Coronary artery (tissue), 2 donors: Measurements from ENCODE around the gene GALNT1.

Experiments used
- DNase-seq: peaks from one replicate; pipeline ENCODE4 v3.0.0-alpha.2; 2017; ENCODE audit warnings: low spot score
- H3K27ac ChIP-seq, 2 donors: fragments of 200-600 bp; sonication (generic); one replicate each; pipeline ENCODE4 v1.5.1; 2016 to 2019
- H3K4me3 ChIP-seq: fragments of 200-600 bp; sonication (generic); 2 replicates; pipeline ENCODE4 v1.5.1; 2016; ENCODE audit warnings: mild to moderate bottlenecking, moderate library complexity
- CTCF ChIP-seq: fragments of 200-600 bp; sonication (generic); IDR thresholded peaks from one replicate; pipeline ENCODE4 v1.5.1; 2019; ENCODE audit warnings: antibody characterized with exemption

Gene GALNT1

GRCh38 chr18:35605686-35606417 is 24.3 kb downstream of the GALNT1 start:
- DNase-seq, result no peak
- no peak for TF ChIP-seq CTCF

GRCh38 chr18:35609236-35609635 is 27.7 kb downstream of the GALNT1 start:
- no peak for TF ChIP-seq CTCF
- Histone ChIP-seq H3K4me3 (no peak overlapping the region), H3K27ac (no peak overlapping the region)
- DNase-seq, result no peak

More at GRCh38 chr18:35605686-35606417, 24.3 kb downstream of the GALNT1 start:
- H3K4me3 ChIP-seq, result no peak overlapping the region
- no peak overlapping the region for H3K27ac ChIP-seq

- no peak for DNase-seq
- H3K27ac ChIP-seq, result no peak overlapping the region
- H3K4me3 ChIP-seq, result no peak overlapping the region
- no peak for TF ChIP-seq CTCF
These were observed 28.5 kb downstream of the GALNT1 start for GRCh38 chr18:35610089-35610488.

- no peak for TF ChIP-seq CTCF
- no peak for DNase-seq
- Histone ChIP-seq H3K4me3 (no peak overlapping the region), H3K27ac (no peak overlapping the region)
These were observed 29.2 kb downstream of the GALNT1 start for GRCh38 chr18:35610724-35611123.

GRCh38 chr18:35611518-35611917 is 30.0 kb downstream of the GALNT1 start:
- no peak overlapping the region for H3K27ac ChIP-seq
- no peak for TF ChIP-seq CTCF
- no peak for DNase-seq
- H3K4me3 ChIP-seq, result no peak overlapping the region

- H3K4me3 ChIP-seq, result no peak overlapping the region
- no peak for TF ChIP-seq CTCF
- no peak for DNase-seq
- no peak overlapping the region for H3K27ac ChIP-seq
These were observed 34.5 kb downstream of the GALNT1 start for GRCh38 chr18:35616074-35616473.

GRCh38 chr18:35616664-35617423 is 35.3 kb downstream of the GALNT1 start:
- no peak overlapping the region for H3K4me3 ChIP-seq
- DNase-seq, result no peak
- TF ChIP-seq CTCF, result no peak
- no peak overlapping the region for H3K27ac ChIP-seq
